Measurements from ENCODE around the gene OR1F1.
"Not testable (repeated sequence)": the region's sequence is repeated elsewhere in the genome, so short reads cannot be mapped to it uniquely, and the experiment has no call there.

OR1F1 gene

DNA sequence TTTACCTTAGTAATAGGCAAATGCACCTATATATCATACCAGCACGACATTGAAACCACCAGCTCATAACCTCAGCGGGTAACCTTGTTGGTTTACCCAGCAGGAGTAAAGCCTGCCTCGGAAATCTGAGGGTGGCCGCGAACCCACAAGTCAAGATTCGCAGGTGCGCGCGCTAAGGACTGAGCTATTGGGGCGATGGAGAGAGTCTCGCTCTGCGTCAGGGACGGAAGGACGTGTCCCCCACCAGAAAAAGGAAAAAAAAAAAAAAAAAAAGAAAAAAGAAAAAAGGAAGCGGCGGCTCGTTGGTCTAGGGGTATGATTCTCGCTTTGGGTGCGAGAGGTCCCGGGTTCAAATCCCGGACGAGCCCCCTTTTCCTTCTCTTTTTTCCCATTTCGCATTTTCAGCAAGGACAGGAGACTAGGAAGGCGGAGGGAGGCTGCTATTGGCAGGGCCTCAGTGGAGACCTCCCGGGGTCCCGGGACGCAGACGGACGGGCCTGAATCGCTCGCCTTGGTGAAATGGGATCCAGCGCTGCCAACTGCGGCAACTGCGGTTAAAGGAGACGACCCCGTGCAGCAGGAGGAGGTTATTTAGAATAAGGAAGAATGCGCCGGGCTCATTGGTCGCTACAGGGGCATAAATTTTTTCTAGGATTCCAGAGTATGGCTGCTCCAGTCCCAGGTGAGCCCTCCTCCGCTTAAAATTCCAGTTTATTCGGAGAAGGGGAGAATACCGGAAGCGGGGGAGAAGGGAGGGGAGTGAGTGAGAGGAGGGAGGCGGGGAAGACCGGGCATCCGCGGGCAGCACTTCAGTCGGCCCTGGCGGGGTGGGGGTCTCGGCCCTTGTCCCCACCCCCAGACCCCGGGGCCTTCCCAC is at the start of gene OR1F1:
TSS of gene OR1F1 (plus strand) at position 407 of the 877 bp plus-strand sequence.
- DNase-seq (ENCODE audit: insufficient read length, low spot score): peak; percentile 67

DNA sequence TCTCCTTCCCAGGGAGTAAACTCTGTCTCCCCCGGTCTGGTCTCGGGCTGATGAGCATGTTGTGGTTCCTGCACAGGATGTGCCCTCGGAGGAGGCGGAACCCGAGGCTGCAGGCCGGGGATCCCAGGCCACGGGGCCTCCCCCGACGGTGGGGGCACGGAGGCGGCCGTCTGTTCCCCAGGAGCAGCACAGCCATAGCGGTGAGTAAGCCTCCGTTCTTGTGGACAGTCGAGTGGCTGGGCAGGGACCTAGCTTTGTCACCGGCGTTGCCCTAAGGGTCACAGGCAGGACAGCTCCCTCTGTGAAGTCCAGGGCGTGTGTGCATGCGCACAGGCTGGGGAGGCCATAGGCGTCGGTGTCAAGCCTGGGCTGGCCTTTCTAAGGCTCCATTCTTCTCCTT is 49.7 kb upstream of the OR1F1 start:
- no peak for FAIRE-seq
- DNase-seq (ENCODE audit: insufficient read length, low spot score): no peak

More for the DNA sequence above, at the start of gene OR1F1:
- FAIRE-seq: no peak

DNA sequence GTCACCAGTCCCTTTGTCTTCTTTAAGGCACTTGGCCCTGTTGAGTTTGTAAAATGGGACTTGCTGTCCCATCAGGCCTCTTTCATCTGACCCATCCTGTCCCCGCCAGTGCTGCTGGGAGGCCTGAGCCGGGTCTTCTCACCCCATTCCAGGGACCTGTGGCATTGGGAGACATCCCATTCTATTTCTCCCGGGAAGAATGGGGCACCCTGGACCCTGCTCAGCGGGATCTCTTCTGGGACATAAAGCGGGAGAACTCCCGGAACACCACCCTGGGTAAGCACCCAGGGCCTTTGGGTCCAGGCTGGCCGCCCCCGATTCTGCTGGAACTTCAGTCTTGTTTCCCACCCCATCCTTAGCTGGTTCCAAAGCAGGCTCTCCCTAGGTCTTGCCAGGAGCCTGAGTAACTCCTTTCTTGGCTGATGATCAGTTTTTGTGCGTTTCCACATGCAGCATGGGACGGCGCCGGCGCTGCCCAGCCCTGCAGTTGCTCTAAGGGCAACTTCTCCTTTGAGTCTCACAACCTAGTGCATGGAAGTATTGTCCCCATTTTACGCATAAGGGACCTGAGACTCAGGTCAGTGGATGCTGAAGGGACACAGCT is 49.1 kb upstream of the OR1F1 start:
- no peak for FAIRE-seq
- DNase-seq (ENCODE audit: insufficient read length, low spot score): no peak

DNA sequence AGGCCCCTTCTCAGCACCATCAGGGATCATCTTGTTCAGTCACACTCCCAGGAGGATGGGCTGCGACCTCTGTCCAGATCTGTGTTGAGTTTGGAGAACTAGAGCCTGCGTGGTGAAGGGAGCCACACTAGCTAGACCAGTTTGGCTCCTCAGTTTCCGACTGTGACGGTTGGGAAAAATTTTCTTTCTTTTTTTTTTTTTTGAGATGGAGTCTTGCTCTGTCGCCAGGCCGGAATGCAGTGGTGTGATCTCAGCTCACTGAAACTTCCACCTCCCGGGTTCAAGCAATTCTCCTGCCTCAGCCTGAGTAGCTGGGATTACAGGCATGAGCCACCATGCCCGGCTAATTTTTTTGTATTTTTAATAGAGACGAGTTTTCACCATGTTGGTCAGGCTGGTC is 48.4 kb upstream of the OR1F1 start:
- not testable (repeated sequence) for FAIRE-seq; DNase-seq (ENCODE audit: insufficient read length, low spot score)

DNA sequence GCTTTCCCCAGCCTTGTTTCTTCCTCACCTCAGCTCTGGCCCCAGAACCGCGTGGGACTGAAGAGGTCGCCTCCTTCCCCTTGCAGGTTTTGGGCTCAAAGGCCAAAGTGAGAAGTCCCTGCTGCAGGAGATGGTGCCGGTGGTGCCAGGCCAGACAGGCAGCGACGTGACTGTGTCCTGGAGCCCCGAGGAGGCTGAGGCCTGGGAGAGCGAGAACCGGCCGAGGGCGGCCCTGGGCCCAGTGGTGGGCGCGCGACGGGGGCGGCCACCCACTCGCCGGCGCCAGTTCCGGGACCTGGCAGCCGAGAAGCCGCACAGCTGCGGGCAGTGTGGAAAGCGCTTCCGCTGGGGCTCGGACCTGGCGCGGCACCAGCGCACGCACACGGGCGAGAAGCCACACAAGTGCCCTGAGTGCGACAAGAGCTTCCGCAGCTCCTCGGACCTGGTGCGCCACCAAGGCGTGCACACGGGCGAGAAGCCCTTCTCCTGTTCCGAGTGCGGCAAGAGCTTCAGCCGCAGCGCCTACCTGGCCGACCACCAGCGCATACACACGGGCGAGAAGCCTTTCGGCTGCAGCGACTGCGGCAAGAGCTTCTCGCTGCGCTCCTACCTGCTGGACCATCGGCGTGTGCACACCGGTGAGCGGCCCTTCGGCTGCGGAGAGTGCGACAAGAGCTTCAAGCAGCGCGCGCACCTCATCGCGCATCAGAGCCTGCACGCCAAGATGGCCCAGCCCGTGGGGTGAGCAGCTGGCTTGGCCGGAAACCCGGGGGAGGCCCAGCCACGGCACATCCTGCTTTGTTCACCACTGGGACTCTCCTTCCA is 47.2 kb upstream of the OR1F1 start:
- FAIRE-seq (no peak), DNase-seq (ENCODE audit: insufficient read length, low spot score) (no peak)

DNA sequence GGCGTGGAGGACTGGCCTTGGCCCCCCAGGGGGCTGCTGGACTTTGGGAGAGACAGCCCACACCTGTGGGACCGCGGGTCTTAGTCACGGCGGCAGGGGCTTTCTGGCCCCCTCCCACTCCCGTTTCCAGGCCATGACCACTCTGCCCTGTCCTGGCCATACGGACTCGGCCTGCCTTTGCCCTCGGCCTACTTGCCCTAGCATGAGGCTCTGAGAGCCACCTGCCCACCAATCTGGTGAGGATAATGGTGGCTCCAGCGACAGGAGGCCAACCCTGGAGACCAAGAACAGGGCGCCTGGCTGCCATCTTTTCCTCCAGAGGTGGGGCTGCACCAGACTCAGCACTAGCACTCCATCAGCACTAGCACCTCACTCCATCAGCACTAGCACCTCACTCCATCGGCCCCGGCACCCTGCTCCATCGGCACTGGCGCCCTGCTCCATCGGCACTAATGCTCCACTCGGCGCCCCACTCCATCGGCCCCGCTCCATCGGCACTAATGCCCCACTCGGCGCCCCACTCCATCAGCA is 46.2 kb upstream of the OR1F1 start:
- no peak for FAIRE-seq
- DNase-seq (ENCODE audit: insufficient read length, low spot score): no peak

DNA sequence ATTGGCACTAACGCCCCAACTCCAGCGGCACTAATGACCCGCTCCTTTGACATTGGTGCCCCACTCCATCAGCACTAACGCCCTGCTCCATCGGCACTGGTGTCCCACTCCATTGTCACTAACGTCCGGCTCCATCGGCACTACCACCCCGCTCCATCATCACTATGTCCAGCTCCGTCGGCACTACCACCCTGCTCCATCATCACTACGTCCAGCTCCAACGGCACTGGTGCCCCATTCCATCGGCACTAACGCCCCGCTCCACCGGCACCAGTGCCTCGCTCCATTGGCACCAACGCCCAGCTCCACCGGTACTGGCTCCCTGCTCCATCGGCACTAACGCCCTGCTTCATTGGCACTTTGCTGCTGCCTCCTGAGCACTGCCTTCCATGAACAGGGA is 45.7 kb upstream of the OR1F1 start:
- no peak for FAIRE-seq
- no peak for DNase-seq (ENCODE audit: insufficient read length, low spot score)

DNA sequence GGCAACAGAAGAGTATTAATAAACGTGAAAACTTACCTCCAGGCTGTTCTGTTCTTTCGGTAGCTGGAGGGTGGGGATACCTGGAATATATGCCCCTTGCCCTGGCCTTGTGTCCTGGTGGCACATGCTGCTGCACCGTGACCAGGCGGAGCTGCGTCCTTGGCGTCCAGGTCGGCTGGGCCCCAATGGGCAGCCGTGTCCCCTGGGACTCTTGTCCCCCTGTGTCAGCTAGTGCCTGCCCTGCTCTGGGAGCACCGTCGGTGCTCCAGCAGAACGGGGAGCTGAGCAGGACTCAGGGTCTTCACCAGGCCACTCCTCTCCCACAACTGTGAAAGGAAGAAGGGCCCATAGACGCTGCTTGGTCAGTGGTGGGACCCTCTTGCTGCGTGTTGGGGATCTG is 45.2 kb upstream of the OR1F1 start:
- FAIRE-seq (no peak), DNase-seq (ENCODE audit: insufficient read length, low spot score) (no peak)

DNA sequence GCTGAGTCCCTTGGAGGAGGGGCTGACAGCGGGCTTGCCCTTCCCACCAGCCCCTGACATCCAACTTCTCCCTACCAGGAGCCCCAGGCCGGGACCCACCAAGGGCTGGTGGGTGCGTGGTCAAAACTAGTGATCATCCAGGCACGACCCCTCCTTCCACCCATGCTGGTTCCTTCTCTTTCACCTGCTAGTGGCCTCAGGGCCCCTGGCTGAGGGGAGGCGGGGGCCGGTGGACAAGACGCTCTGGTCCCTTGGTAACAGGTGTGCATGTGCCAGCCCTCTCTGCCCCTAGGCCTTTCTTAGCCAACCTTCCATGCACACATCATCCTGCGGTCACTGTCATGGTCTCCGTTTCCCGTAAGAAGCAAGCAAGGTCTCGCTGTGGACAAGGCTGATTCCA is 44.8 kb upstream of the OR1F1 start:
- DNase-seq (ENCODE audit: insufficient read length, low spot score) (no peak), FAIRE-seq (no peak)

DNA sequence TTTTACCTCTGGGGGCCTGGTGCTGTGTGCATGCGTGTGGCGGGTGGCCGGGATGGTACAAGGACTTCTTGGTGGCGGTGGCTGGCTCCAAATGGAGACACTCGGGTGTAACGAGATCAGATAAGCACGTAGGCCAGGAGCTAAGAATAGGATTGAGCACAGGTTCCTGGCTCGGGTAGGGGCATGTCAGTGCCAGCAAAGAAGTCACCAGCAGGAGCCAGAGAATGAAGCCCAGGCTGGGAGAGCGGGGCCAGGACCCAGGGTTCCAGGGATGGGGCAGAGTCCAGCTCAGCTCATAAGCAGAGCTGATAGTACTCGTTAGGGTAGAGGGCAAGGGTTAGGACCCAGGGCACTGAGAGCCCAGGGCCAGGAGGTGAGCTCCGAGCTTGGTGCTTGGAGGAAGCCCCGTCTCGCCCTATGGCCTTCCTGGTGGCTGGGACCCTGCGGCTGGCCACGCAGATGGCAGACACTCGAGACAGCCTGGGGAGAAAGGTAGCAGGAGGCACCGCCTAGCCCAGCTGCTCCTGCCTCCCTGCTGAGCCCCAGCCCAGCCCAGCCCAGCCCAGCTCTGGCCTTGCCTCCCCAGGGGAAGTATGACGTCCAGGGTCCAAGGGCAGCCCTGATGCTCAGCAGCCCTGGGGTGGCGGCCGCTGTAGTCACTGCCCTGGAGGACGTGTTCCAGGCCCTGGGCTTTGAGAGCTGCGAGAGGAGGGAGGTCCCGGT is 44.2 kb upstream of the OR1F1 start:
- no peak for DNase-seq (ENCODE audit: insufficient read length, low spot score)
- no peak for FAIRE-seq

DNA sequence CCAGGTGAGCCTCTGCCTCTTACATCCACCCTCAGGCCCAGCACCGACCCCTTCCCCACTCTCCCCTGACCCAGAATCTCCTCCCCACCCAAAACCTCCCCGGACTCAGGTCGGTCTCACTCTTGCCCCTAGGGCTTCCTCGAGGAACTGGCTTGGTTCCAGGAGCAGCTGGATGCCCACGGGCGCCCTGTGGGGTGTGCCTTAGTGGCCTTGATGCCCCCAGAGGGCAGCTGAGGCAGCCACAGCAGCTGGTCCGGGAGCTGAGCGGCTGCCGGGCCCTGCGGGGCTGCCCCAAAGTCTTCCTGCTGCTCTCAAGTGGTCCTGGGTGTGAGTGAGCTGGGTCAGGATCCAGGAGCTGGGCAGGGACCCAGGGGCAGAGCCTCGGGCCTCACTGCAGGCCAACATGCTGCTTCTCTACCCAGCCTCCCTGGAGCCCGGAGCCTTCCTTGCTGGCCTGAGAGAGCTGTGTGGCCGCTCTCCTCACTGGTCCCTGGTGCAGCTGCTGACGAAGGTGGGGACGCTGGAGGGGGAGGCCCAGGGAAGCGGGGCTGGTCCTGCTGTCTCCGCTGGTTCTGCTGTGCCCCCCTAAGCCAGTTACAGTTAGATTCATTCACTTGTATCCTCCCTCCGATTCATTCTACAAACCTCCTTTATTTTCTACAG is 43.6 kb upstream of the OR1F1 start:
- FAIRE-seq (no peak), DNase-seq (ENCODE audit: insufficient read length, low spot score) (no peak)

DNA sequence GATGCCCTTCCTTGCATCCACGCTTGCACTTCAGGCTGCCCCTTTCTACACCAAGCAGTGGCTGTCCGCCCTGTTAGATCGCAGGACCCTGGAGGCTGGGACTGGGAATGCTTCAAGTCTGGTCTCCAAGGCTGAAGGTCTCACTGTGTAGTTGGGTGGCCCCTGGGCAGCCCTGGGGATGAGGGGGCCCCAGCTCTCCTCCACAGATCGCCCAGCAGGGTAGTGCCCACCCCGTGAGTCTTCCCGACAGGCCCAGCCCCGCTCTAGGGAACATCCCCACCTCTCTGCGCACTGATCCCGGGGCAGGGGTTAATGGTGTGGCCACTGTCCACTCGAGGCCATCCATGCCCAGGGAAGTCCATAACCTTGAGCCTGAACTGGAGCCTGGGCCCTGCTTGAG is 42.9 kb upstream of the OR1F1 start:
- no peak for FAIRE-seq
- no peak for DNase-seq (ENCODE audit: insufficient read length, low spot score)

DNA sequence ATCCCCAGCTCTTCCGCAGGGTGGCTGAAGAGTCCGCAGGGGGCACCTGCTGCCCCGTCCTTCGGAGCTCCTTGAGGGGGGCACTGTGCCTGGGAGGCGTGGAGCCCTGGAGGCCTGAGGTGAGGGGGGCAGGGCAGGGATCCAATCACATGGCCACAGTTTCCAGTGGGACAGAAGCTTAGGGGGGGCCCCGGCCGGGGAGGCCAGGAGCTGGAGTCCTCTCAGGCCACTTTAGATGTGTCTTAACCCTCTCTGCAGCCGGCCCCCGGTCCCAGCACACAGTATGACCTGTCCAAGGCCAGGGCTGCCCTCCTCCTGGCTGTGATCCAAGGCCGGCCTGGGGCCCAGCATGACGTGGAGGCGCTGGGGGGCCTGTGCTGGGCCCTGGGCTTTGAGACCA is 42.3 kb upstream of the OR1F1 start:
- FAIRE-seq (no peak), DNase-seq (ENCODE audit: insufficient read length, low spot score) (no peak)

DNA sequence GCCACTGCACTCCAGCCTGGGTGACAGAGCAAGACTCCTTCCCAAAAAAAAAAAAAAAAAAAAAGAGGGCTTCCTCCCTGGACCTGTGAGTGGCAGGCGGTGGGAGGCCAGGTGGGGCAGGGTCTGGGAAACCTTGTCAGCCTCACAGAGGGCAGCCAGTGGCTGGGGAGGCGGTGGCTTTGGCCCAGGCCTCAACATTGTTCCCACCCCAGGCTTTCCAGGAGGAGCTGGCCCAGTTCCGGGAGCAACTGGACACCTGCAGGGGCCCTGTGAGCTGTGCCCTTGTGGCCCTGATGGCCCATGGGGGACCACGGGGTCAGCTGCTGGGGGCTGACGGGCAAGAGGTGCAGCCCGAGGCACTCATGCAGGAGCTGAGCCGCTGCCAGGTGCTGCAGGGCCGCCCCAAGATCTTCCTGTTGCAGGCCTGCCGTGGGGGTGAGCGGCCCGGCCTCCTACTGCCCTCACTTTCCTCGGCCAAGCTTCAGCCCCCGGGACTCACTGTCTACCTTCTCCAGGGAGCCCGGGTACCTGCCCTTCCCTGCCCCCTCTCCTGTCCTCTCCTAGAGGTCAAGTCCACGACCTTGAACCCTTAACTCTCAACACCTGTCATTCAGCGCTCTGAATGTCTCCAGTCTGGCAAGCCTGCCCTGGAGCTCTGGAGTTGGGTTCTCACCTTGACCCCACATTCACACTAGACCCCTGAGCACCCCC is 40.8 kb upstream of the OR1F1 start:
- DNase-seq (ENCODE audit: insufficient read length, low spot score): no peak

DNA sequence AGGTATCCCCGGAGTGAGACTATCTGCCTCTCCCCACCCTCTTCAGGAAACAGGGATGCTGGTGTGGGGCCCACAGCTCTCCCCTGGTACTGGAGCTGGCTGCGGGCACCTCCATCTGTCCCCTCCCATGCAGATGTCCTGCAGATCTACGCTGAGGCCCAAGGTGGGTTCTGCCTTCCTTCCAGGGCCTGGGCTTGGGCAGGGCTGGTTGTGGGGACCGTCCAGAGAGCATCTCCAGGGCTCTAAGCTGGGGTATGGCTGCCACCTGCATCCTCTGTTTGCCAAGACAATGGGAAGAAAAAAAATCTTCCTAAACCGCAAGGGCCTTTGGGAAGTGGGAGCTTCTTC is 40.3 kb upstream of the OR1F1 start:
- no peak for DNase-seq (ENCODE audit: insufficient read length, low spot score)
- FAIRE-seq: no peak

More for the DNA sequence above, 40.8 kb upstream of the OR1F1 start:
- FAIRE-seq: no peak

DNA sequence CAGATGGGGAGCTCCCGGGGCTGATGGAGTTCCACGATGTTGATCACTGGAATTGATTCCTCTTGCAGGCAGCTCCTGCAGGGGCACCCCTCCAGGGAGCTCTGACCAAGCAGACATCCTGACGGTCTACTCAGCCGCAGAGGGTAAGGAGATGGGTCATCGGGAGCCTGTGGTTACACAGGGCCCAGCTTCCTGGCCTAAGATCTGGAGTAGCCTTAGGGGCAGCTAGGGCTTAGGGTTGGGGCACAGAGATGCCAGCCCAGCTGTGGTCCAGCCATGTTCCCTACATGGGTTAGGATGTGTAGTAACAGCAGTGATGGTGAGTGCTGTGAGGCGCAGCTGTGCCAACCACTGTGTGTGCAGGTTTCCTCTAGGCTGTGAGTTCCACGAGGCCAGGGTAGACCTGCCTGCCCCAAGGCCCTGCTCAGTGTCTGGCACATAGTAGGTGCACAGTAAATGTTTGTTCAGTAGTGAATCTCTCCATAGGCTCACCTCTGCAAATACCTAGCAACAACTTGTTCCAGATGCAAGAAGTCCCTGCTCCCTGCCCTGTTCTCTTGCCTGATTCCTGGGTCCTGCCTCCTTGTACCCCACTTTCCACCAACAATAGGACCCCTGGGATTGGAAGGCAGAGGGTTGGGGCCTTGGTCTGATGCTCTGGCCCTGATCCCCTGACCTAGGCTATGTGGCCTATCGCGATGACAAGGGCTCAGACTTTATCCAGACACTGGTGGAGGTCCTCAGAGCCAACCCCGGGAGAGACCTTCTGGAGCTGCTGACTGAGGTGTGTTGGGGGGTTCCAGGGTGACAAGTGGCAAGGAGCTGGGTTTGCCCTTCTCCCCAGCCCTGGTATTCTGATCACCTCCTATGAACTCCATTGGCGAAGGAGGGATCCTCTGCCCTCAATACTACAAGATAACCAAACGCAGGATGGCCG is 39.5 kb upstream of the OR1F1 start:
- no peak for DNase-seq (ENCODE audit: insufficient read length, low spot score)
- FAIRE-seq: no peak

DNA sequence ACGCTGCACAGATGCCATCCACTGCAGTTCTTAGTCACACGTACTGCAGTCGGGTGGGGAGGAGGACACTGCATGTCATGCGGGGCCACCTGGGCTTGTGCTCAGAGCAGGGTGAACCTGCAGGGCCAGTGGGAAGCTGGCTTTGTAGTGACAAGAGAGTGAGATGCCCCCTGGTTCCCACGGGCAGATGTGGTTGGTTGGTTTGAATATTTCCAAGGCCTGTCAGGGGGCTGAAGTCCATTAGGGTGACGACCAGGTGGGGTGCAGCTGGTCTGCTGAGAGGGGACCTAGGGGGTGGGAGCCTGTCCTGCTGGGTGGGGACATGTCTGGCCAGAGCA is 38.8 kb upstream of the OR1F1 start:
- no peak for FAIRE-seq
- DNase-seq (ENCODE audit: insufficient read length, low spot score): no peak

DNA sequence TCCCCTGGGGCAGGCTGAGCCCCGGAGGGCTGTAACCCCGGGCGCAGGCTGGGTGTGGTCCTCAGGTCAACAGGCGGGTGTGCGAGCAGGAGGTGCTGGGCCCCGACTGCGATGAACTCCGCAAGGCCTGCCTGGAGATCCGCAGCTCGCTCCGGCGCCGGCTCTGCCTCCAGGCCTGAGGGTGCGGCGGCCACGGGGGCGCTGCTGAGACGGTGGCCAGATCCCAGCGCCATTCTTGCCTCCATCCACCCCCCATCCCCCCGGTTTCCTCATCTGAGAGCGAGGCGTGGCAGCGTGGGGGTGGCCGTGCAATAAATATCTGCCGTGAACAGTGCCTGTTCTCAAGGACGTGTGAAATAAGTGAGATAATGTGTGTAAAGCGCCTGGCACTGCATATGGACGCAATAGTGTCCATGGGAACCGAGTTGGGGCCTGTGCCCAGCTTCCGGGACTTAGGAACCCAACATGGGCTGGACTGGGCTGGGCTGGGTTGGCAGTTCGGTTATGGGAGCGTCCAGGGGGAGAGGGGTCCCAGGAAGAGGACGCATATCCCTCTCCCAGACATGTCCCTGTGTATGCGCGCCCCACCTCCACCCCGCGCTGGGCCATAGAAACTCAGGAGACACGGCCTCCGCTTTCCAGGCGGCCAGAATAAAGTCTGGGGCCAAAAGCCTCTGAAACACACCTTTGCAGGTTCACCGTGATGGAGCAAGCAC is 38.2 kb upstream of the OR1F1 start:
- no peak for FAIRE-seq

More for the DNA sequence above, 38.2 kb upstream of the OR1F1 start:
- peak; percentile 29 for DNase-seq (ENCODE audit: insufficient read length, low spot score)

Measured in HTR-8/SVneo (cell line).